Activated naive CD8-positive, alpha-beta T cell treated with anti-CD3 and anti-CD28 coated beads, Interleukin-2, amount 50 U/mL, for 24 hours (primary cell): ENCODE data around the gene ZCCHC24.
A peak's percentile ranks its signal among the peaks of the same experiment; 100 is the strongest.

Experiments used
- ATAC-seq: fragments of 150-1000 bp; cut with Tn5 transposase; one replicate; pipeline ENCODE4 v1.10.0; 2021
- DNase-seq: peaks from one replicate; pipeline ENCODE4 v3.0.0; 2021
- H3K27ac Mint-ChIP-seq: one replicate; pipeline ENCODE4 v1.8.0; 2021; ENCODE audit warnings: mild to moderate bottlenecking, mixed read lengths
- H3K27me3 Mint-ChIP-seq: one replicate; pipeline ENCODE4 v1.8.0; 2021; ENCODE audit warnings: mixed read lengths
- H3K36me3 Mint-ChIP-seq: one replicate; pipeline ENCODE4 v1.8.0; 2021; ENCODE audit warnings: low read depth, mixed read lengths
- H3K4me1 Mint-ChIP-seq: one replicate; pipeline ENCODE4 v1.8.0; 2021; ENCODE audit warnings: mixed read lengths
- H3K4me3 Mint-ChIP-seq: one replicate; pipeline ENCODE4 v1.8.0; 2021; ENCODE audit warnings: mild to moderate bottlenecking, moderate library complexity, mixed read lengths
- H3K9me3 Mint-ChIP-seq: one replicate; pipeline ENCODE4 v1.8.0; 2021; ENCODE audit warnings: mixed read lengths

Gene ZCCHC24

GRCh38 chr10:79444199-79445119, 965 bp downstream of the ZCCHC24 start:
- peaks cover 14% of the 10 kb centered on the region for H3K27me3 Mint-ChIP-seq
- H3K9me3 Mint-ChIP-seq = no peaks in the 10 kb centered on the region
- H3K4me1 Mint-ChIP-seq = peaks cover 28% of the 10 kb centered on the region
- H3K27ac Mint-ChIP-seq = no peak overlapping the region
- ATAC-seq (peak; percentile 20), DNase-seq (peak; percentile 52)
- H3K36me3 Mint-ChIP-seq = no peaks in the 10 kb centered on the region
- peak overlapping the region; percentile 73 for H3K4me3 Mint-ChIP-seq

- Mint-ChIP-seq H3K27me3 (peaks cover 14% of the 10 kb centered on the region), H3K4me1 (peaks cover 28% of the 10 kb centered on the region), H3K9me3 (no peaks in the 10 kb centered on the region), H3K27ac (no peak overlapping the region), H3K36me3 (no peaks in the 10 kb centered on the region), H3K4me3 (peak overlapping the region; percentile 73)
- no peak for ATAC-seq
- no peak for DNase-seq
Observed at GRCh38 chr10:79443338-79444198, 1.9 kb downstream of the ZCCHC24 start.

- H3K4me1 Mint-ChIP-seq = peaks cover 28% of the 10 kb centered on the region
- ATAC-seq = no peak
- no peaks in the 10 kb centered on the region for H3K36me3 Mint-ChIP-seq
- no peak overlapping the region for H3K4me3 Mint-ChIP-seq
- H3K9me3 Mint-ChIP-seq = no peaks in the 10 kb centered on the region
- DNase-seq = no peak
- H3K27me3 Mint-ChIP-seq = peaks cover 17% of the 10 kb centered on the region
- no peak overlapping the region for H3K27ac Mint-ChIP-seq
Observed at GRCh38 chr10:79442171-79443040, 3.0 kb downstream of the ZCCHC24 start.

GRCh38 chr10:79441433-79441832, 4.0 kb downstream of the ZCCHC24 start:
- peaks cover 22% of the 10 kb centered on the region for H3K4me1 Mint-ChIP-seq
- H3K4me3 Mint-ChIP-seq = no peak overlapping the region
- H3K9me3 Mint-ChIP-seq = no peaks in the 10 kb centered on the region
- H3K36me3 Mint-ChIP-seq = no peaks in the 10 kb centered on the region
- H3K27ac Mint-ChIP-seq = no peak overlapping the region
- DNase-seq (no peak), ATAC-seq (no peak)
- H3K27me3 Mint-ChIP-seq = peaks cover 10% of the 10 kb centered on the region

- Mint-ChIP-seq H3K4me3 (no peak overlapping the region), H3K9me3 (no peaks in the 10 kb centered on the region), H3K36me3 (no peaks in the 10 kb centered on the region), H3K27ac (no peak overlapping the region), H3K27me3 (peaks cover 15% of the 10 kb centered on the region), H3K4me1 (peaks cover 24% of the 10 kb centered on the region)
- no peak for DNase-seq
- ATAC-seq = no peak
Observed at GRCh38 chr10:79440281-79440680, 5.1 kb downstream of the ZCCHC24 start.

- Mint-ChIP-seq H3K9me3 (no peaks in the 10 kb centered on the region), H3K27me3 (peaks cover 12% of the 10 kb centered on the region), H3K36me3 (no peaks in the 10 kb centered on the region), H3K4me1 (peaks cover 30% of the 10 kb centered on the region), H3K27ac (no peak overlapping the region), H3K4me3 (no peak overlapping the region)
- DNase-seq = no peak
- no peak for ATAC-seq
Observed at GRCh38 chr10:79438699-79439085, 6.7 kb downstream of the ZCCHC24 start.

GRCh38 chr10:79438021-79438698, 7.3 kb downstream of the ZCCHC24 start:
- no peak overlapping the region for H3K27ac Mint-ChIP-seq
- no peaks in the 10 kb centered on the region for H3K36me3 Mint-ChIP-seq
- peaks cover 8% of the 10 kb centered on the region for H3K27me3 Mint-ChIP-seq
- ATAC-seq = no peak
- no peaks in the 10 kb centered on the region for H3K9me3 Mint-ChIP-seq
- no peak for DNase-seq
- H3K4me1 Mint-ChIP-seq = peaks cover 25% of the 10 kb centered on the region
- no peak overlapping the region for H3K4me3 Mint-ChIP-seq

GRCh38 chr10:79437111-79437814, 8.2 kb downstream of the ZCCHC24 start:
- no peaks in the 10 kb centered on the region for H3K36me3 Mint-ChIP-seq
- H3K4me3 Mint-ChIP-seq = no peak overlapping the region
- H3K9me3 Mint-ChIP-seq = no peaks in the 10 kb centered on the region
- ATAC-seq (no peak), DNase-seq (no peak)
- peaks cover 8% of the 10 kb centered on the region for H3K27me3 Mint-ChIP-seq
- no peak overlapping the region for H3K27ac Mint-ChIP-seq
- H3K4me1 Mint-ChIP-seq = peaks cover 23% of the 10 kb centered on the region

- H3K4me1 Mint-ChIP-seq = peaks cover 23% of the 10 kb centered on the region
- ATAC-seq (no peak), DNase-seq (no peak)
- H3K27ac Mint-ChIP-seq = no peak overlapping the region
- no peaks in the 10 kb centered on the region for H3K9me3 Mint-ChIP-seq
- no peak overlapping the region for H3K4me3 Mint-ChIP-seq
- H3K36me3 Mint-ChIP-seq = no peaks in the 10 kb centered on the region
- peaks cover 8% of the 10 kb centered on the region for H3K27me3 Mint-ChIP-seq
Observed at GRCh38 chr10:79436850-79437103, 8.6 kb downstream of the ZCCHC24 start.

GRCh38 chr10:79436066-79436849, 9.2 kb downstream of the ZCCHC24 start:
- no peak overlapping the region for H3K27ac Mint-ChIP-seq

GRCh38 chr10:79435271-79436065, 10.0 kb downstream of the ZCCHC24 start:
- H3K9me3 Mint-ChIP-seq = no peaks in the 10 kb centered on the region

More at GRCh38 chr10:79436066-79436849, 9.2 kb downstream of the ZCCHC24 start:
- Mint-ChIP-seq H3K4me3 (no peak overlapping the region), H3K9me3 (no peaks in the 10 kb centered on the region), H3K27me3 (peaks cover 8% of the 10 kb centered on the region), H3K4me1 (peaks cover 23% of the 10 kb centered on the region), H3K36me3 (no peaks in the 10 kb centered on the region)
- DNase-seq (no peak), ATAC-seq (no peak)

GRCh38 chr10:79434821-79435251, 10.6 kb downstream of the ZCCHC24 start:
- Mint-ChIP-seq H3K36me3 (no peaks in the 10 kb centered on the region), H3K27ac (peak overlapping the region; percentile 86), H3K4me1 (peaks cover 23% of the 10 kb centered on the region), H3K27me3 (peaks cover 8% of the 10 kb centered on the region), H3K4me3 (peak overlapping the region; percentile 17), H3K9me3 (no peaks in the 10 kb centered on the region)
- peak; percentile 3 for ATAC-seq
- DNase-seq = peak; percentile 26

More at GRCh38 chr10:79435271-79436065, 10.0 kb downstream of the ZCCHC24 start:
- Mint-ChIP-seq H3K27me3 (peaks cover 8% of the 10 kb centered on the region), H3K36me3 (no peaks in the 10 kb centered on the region), H3K4me3 (no peak overlapping the region), H3K27ac (no peak overlapping the region), H3K4me1 (peaks cover 23% of the 10 kb centered on the region)
- ATAC-seq = no peak
- DNase-seq = no peak
